Memory B cell (primary cell): ENCODE results near the gene ADIPOQ.
"Not testable (repeated sequence)": the region's sequence is repeated elsewhere in the genome, so short reads cannot be mapped to it uniquely, and the experiment has no call there.

Experiments
- ATAC-seq: fragments of 150-1000 bp; cut with Tn5 transposase; 2 replicates; pipeline ENCODE4 v1.10.0; 2021; ENCODE audit warnings: low read depth, mild to moderate bottlenecking, moderate library complexity
- DNase-seq, 2 donors: peaks; one replicate each; pipeline ENCODE4 v3.0.0; 2022; ENCODE audit warnings: low spot score in 2 of 2
- H3K27ac Mint-ChIP-seq: one replicate; pipeline ENCODE4 v1.8.0; 2022; ENCODE audit warnings: mild to moderate bottlenecking, moderate library complexity, mixed read lengths
- H3K27me3 Mint-ChIP-seq: one replicate; pipeline ENCODE4 v1.8.0; 2022; ENCODE audit warnings: mixed read lengths
- H3K36me3 Mint-ChIP-seq: one replicate; pipeline ENCODE4 v1.8.0; 2022; ENCODE audit warnings: mild to moderate bottlenecking, mixed read lengths
- H3K4me1 Mint-ChIP-seq: one replicate; pipeline ENCODE4 v1.8.0; 2022; ENCODE audit warnings: mixed read lengths
- H3K4me3 Mint-ChIP-seq: one replicate; pipeline ENCODE4 v1.8.0; 2022; ENCODE audit warnings: mild to moderate bottlenecking, moderate library complexity, mixed read lengths
- H3K9me3 Mint-ChIP-seq: one replicate; pipeline ENCODE4 v1.8.0; 2022; ENCODE audit warnings: mixed read lengths

ADIPOQ gene

GRCh38 chr3:186821429-186822387, 20.8 kb upstream of the ADIPOQ start:
- H3K9me3 Mint-ChIP-seq: no peaks in the 10 kb centered on the region

GRCh38 chr3:186822388-186822759, 20.1 kb upstream of the ADIPOQ start:
- not testable (repeated sequence) for DNase-seq, H3K36me3 Mint-ChIP-seq, H3K4me3 Mint-ChIP-seq, H3K27me3 Mint-ChIP-seq, H3K9me3 Mint-ChIP-seq, ATAC-seq, H3K27ac Mint-ChIP-seq
- peaks cover 16% of the 10 kb centered on the region for H3K4me1 Mint-ChIP-seq

More at GRCh38 chr3:186821429-186822387, 20.8 kb upstream of the ADIPOQ start:
- peaks cover 10% of the 10 kb centered on the region for H3K27me3 Mint-ChIP-seq
- H3K36me3 Mint-ChIP-seq: no peaks in the 10 kb centered on the region
- ATAC-seq: peak; percentile 33
- no peak overlapping the region for H3K4me3 Mint-ChIP-seq
- DNase-seq: peak in 1 of 2 donors; percentile 38
- H3K4me1 Mint-ChIP-seq: peaks cover 16% of the 10 kb centered on the region
- no peak overlapping the region for H3K27ac Mint-ChIP-seq

- H3K4me1 Mint-ChIP-seq: peaks cover 16% of the 10 kb centered on the region
- DNase-seq (no peak), ATAC-seq (no peak)
- no peaks in the 10 kb centered on the region for H3K36me3 Mint-ChIP-seq
- peaks cover 10% of the 10 kb centered on the region for H3K27me3 Mint-ChIP-seq
- H3K27ac Mint-ChIP-seq: no peak overlapping the region
- no peak overlapping the region for H3K4me3 Mint-ChIP-seq
- no peaks in the 10 kb centered on the region for H3K9me3 Mint-ChIP-seq
Observed at GRCh38 chr3:186823386-186823785, 19.1 kb upstream of the ADIPOQ start.

GRCh38 chr3:186824430-186825139, 17.9 kb upstream of the ADIPOQ start:
- DNase-seq (no peak), ATAC-seq (no peak)
- H3K27ac Mint-ChIP-seq: no peak overlapping the region
- H3K9me3 Mint-ChIP-seq: no peaks in the 10 kb centered on the region
- peaks cover 16% of the 10 kb centered on the region for H3K4me1 Mint-ChIP-seq
- peak overlapping the region; percentile 37 for H3K4me3 Mint-ChIP-seq
- peaks cover 12% of the 10 kb centered on the region for H3K27me3 Mint-ChIP-seq
- no peaks in the 10 kb centered on the region for H3K36me3 Mint-ChIP-seq

GRCh38 chr3:186825294-186825821, 17.2 kb upstream of the ADIPOQ start:
- Mint-ChIP-seq H3K9me3 (no peaks in the 10 kb centered on the region), H3K36me3 (no peaks in the 10 kb centered on the region), H3K27ac (no peak overlapping the region), H3K27me3 (peaks cover 18% of the 10 kb centered on the region), H3K4me3 (peak overlapping the region; percentile 55), H3K4me1 (peaks cover 16% of the 10 kb centered on the region)
- peak; percentile 28 for ATAC-seq
- DNase-seq: peak; percentile 24 to 33

GRCh38 chr3:186825872-186826409, 16.6 kb upstream of the ADIPOQ start:
- Mint-ChIP-seq H3K36me3 (no peaks in the 10 kb centered on the region), H3K4me1 (peaks cover 16% of the 10 kb centered on the region), H3K27ac (no peak overlapping the region), H3K9me3 (no peaks in the 10 kb centered on the region), H3K4me3 (peak overlapping the region; percentile 55), H3K27me3 (peaks cover 19% of the 10 kb centered on the region)
- DNase-seq (no peak), ATAC-seq (no peak)

GRCh38 chr3:186826410-186826975, 16.0 kb upstream of the ADIPOQ start:
- ATAC-seq: no peak
- H3K27me3 Mint-ChIP-seq: peaks cover 19% of the 10 kb centered on the region
- DNase-seq: peak in 1 of 2 donors; percentile 21
- H3K4me1 Mint-ChIP-seq: peaks cover 16% of the 10 kb centered on the region
- no peak overlapping the region for H3K27ac Mint-ChIP-seq
- no peaks in the 10 kb centered on the region for H3K9me3 Mint-ChIP-seq
- H3K36me3 Mint-ChIP-seq: no peaks in the 10 kb centered on the region
- peak overlapping the region; percentile 55 for H3K4me3 Mint-ChIP-seq

- no peaks in the 10 kb centered on the region for H3K36me3 Mint-ChIP-seq
- H3K4me1 Mint-ChIP-seq: peaks cover 16% of the 10 kb centered on the region
- ATAC-seq (peak; percentile 90), DNase-seq (peak; percentile 80 to 84)
- no peak overlapping the region for H3K27ac Mint-ChIP-seq
- H3K27me3 Mint-ChIP-seq: peaks cover 21% of the 10 kb centered on the region
- no peaks in the 10 kb centered on the region for H3K9me3 Mint-ChIP-seq
- peak overlapping the region; percentile 55 for H3K4me3 Mint-ChIP-seq
Observed at GRCh38 chr3:186826976-186827857, 15.3 kb upstream of the ADIPOQ start.

GRCh38 chr3:186828340-186828739, 14.2 kb upstream of the ADIPOQ start:
- no peak overlapping the region for H3K4me3 Mint-ChIP-seq

GRCh38 chr3:186831798-186832197, 10.7 kb upstream of the ADIPOQ start:
- Mint-ChIP-seq H3K27me3 (peaks cover 11% of the 10 kb centered on the region), H3K27ac (no peak overlapping the region), H3K9me3 (peaks cover 3% of the 10 kb centered on the region), H3K4me1 (no peaks in the 10 kb centered on the region), H3K36me3 (no peaks in the 10 kb centered on the region), H3K4me3 (no peak overlapping the region)
- ATAC-seq (no peak), DNase-seq (no peak)

More at GRCh38 chr3:186828340-186828739, 14.2 kb upstream of the ADIPOQ start:
- no peaks in the 10 kb centered on the region for H3K36me3 Mint-ChIP-seq
- peaks cover 21% of the 10 kb centered on the region for H3K27me3 Mint-ChIP-seq
- H3K9me3 Mint-ChIP-seq: no peaks in the 10 kb centered on the region
- ATAC-seq: no peak
- no peak overlapping the region for H3K27ac Mint-ChIP-seq
- peaks cover 16% of the 10 kb centered on the region for H3K4me1 Mint-ChIP-seq
- DNase-seq: no peak

- Mint-ChIP-seq H3K36me3 (no peaks in the 10 kb centered on the region), H3K27ac (no peak overlapping the region), H3K4me3 (no peak overlapping the region), H3K9me3 (peaks cover 3% of the 10 kb centered on the region), H3K27me3 (peaks cover 11% of the 10 kb centered on the region), H3K4me1 (no peaks in the 10 kb centered on the region)
- DNase-seq (no peak), ATAC-seq (no peak)
Observed at GRCh38 chr3:186832276-186832675, 10.2 kb upstream of the ADIPOQ start.

GRCh38 chr3:186839874-186840641, 2.5 kb upstream of the ADIPOQ start:
- Mint-ChIP-seq H3K9me3 (peaks cover under 1% of the 10 kb centered on the region), H3K4me1 (no peaks in the 10 kb centered on the region), H3K27me3 (peaks cover 7% of the 10 kb centered on the region), H3K27ac (no peak overlapping the region), H3K36me3 (no peaks in the 10 kb centered on the region), H3K4me3 (no peak overlapping the region)
- no peak for ATAC-seq
- no peak for DNase-seq
